BLaER1 treated with 17β-estradiol and CSF1 and Interleukin-3, amounts not matched to agents 10 nM and 100 nM (cell line): ENCODE data around the gene PLPP1.

Experiments used
- H3K27ac ChIP-seq, 11 experiments: shearing (Covaris generic); formaldehyde crosslinking; 2 replicates each; pipeline ENCODE4 v1.8.1; 2022
- H3K27me3 ChIP-seq, 11 experiments: shearing (Covaris generic); formaldehyde crosslinking; 2 replicates each; pipeline ENCODE4 v1.8.1; 2022
- H3K36me3 ChIP-seq, 11 experiments: shearing (Covaris generic); formaldehyde crosslinking; 2 replicates each; pipeline ENCODE4 v1.8.1; 2022
- H3K4me1 ChIP-seq, 10 experiments: shearing (Covaris generic); formaldehyde crosslinking; 2 replicates each; pipeline ENCODE4 v1.8.1; 2022
- H3K4me2 ChIP-seq, 11 experiments: shearing (Covaris generic); formaldehyde crosslinking; 2 replicates each; pipeline ENCODE4 v1.8.1; 2022
- H3K4me3 ChIP-seq, 10 experiments: shearing (Covaris generic); formaldehyde crosslinking; 2 replicates each; pipeline ENCODE4 v1.8.1; 2022
- H3K9ac ChIP-seq, 11 experiments: shearing (Covaris generic); formaldehyde crosslinking; 2 replicates each; pipeline ENCODE4 v1.8.1; 2022
- H3K9me3 ChIP-seq, 11 experiments: shearing (Covaris generic); formaldehyde crosslinking; replicated peaks in 1 of 11; 2 replicates each; pipeline ENCODE4 v1.8.1; 2022
- H4K20me1 ChIP-seq, 11 experiments: shearing (Covaris generic); formaldehyde crosslinking; 2 replicates each; pipeline ENCODE4 v1.8.1; 2022
- Cebpa-rat ChIP-seq, 11 experiments: shearing (Covaris generic); IDR thresholded peaks; 2 replicates each; pipeline ENCODE4 v1.8.1; 2022

The PLPP1 gene

DNA sequence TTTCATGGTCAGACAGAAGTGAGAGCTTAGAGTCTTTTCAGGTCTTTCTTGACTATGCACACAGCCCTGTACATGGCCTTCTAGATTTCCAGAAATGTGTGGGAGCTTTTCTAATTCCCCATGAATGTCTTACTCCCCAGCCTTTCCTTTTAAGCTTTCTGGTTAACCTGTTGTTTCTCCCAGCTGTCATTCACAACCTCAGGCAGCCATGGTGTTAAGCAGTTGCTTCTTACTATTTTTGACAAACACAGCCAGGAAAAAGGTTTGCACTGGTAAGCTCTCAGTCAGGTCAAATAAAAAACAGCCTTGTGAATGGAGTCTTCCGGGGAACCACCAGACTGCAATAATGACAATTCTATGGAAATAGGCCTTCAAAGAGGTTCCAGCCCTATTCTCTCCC lies 142.1 kb downstream of the PLPP1 start:
- no peak overlapping the region for H3K9ac ChIP-seq
- H3K36me3 ChIP-seq, result peaks cover 85 to 100% (median 94%) of the 10 kb centered on the region in 11 experiments
- no peaks in the 10 kb centered on the region; a peak in 1 of 22 replicates for H4K20me1 ChIP-seq
- no peak overlapping the region for H3K4me3 ChIP-seq
- peaks cover 28 to 38% (median 31%) of the 10 kb centered on the region in 11 experiments for H3K9me3 ChIP-seq
- no peak overlapping the region for H3K27ac ChIP-seq
- H3K27me3 ChIP-seq, result no peaks in the 10 kb centered on the region
- no peak for TF ChIP-seq Cebpa-rat (IDR thresholded peaks at IDR 0.05)
- no peak overlapping the region for H3K4me2 ChIP-seq
- no peaks in the 10 kb centered on the region for H3K4me1 ChIP-seq

GRCh38 chr5:55391707-55392106 lies 143.1 kb downstream of the PLPP1 start:
- Histone ChIP-seq H3K27ac (no peak overlapping the region), H3K4me1 (no peaks in the 10 kb centered on the region), H3K9ac (no peak overlapping the region), H3K27me3 (no peaks in the 10 kb centered on the region), H3K4me3 (no peak overlapping the region), H3K9me3 (peaks cover 28 to 38% (median 31%) of the 10 kb centered on the region in 11 experiments), H4K20me1 (no peaks in the 10 kb centered on the region; a peak in 1 of 22 replicates), H3K4me2 (no peak overlapping the region), H3K36me3 (peaks cover 78 to 100% (median 95%) of the 10 kb centered on the region in 11 experiments)
- TF ChIP-seq Cebpa-rat (IDR thresholded peaks at IDR 0.05), result no peak

GRCh38 chr5:55387865-55388264 lies 146.9 kb downstream of the PLPP1 start:
- peaks cover 38 to 46% (median 41%) of the 10 kb centered on the region in 11 experiments for H3K9me3 ChIP-seq
- no peak overlapping the region for H3K9ac ChIP-seq
- H4K20me1 ChIP-seq, result peaks cover 0 to 15% (median 0%) of the 10 kb centered on the region in 11 experiments; a peak in 3 of 22 replicates
- no peak overlapping the region for H3K4me2 ChIP-seq
- peaks cover 88 to 100% (median 95%) of the 10 kb centered on the region in 11 experiments for H3K36me3 ChIP-seq
- H3K27ac ChIP-seq, result no peak overlapping the region
- no peaks in the 10 kb centered on the region for H3K27me3 ChIP-seq
- no peaks in the 10 kb centered on the region for H3K4me1 ChIP-seq
- no peak overlapping the region for H3K4me3 ChIP-seq
- TF ChIP-seq Cebpa-rat (IDR thresholded peaks at IDR 0.05), result no peak

GRCh38 chr5:55386356-55386755 lies 148.4 kb downstream of the PLPP1 start:
- Histone ChIP-seq H3K9ac (no peak overlapping the region), H4K20me1 (peaks cover 0 to 15% (median 0%) of the 10 kb centered on the region in 11 experiments; a peak in 3 of 22 replicates), H3K9me3 (peaks cover 31 to 45% (median 38%) of the 10 kb centered on the region in 11 experiments), H3K4me2 (no peak overlapping the region), H3K4me3 (no peak overlapping the region), H3K4me1 (no peaks in the 10 kb centered on the region), H3K27me3 (no peaks in the 10 kb centered on the region), H3K27ac (no peak overlapping the region), H3K36me3 (peaks cover 88 to 100% (median 95%) of the 10 kb centered on the region in 11 experiments)
- TF ChIP-seq Cebpa-rat (IDR thresholded peaks at IDR 0.05), result no peak

DNA sequence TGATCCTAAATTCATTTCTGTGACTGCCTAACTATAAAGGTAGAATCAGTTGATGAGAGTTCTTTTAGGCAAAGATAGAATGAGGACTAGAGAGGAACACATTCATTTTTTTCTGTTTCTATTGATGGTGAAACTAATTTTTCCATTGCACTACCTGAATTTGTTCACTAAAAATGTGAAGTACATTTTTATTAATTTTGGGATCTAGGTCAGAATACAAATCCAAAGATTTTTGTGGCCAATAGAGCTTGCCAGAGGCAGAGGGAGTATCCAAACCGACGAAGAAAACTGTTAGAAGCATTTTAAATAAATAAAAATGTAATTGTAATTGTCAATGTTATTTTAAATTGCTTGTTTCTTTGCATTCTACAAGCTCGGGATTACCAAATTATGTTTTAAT lies 148.9 kb downstream of the PLPP1 start:
- no peak overlapping the region for H3K4me3 ChIP-seq
- H3K27ac ChIP-seq, result no peak overlapping the region
- no peaks in the 10 kb centered on the region for H3K27me3 ChIP-seq
- H3K4me2 ChIP-seq, result no peak overlapping the region
- no peak overlapping the region for H3K9ac ChIP-seq
- H3K9me3 ChIP-seq, result peaks cover 26 to 42% (median 33%) of the 10 kb centered on the region in 11 experiments
- H4K20me1 ChIP-seq, result peaks cover 0 to 15% (median 0%) of the 10 kb centered on the region in 11 experiments; a peak in 3 of 22 replicates
- H3K4me1 ChIP-seq, result no peaks in the 10 kb centered on the region
- peaks cover 86 to 100% (median 93%) of the 10 kb centered on the region in 11 experiments for H3K36me3 ChIP-seq
- no peak for TF ChIP-seq Cebpa-rat (IDR thresholded peaks at IDR 0.05)

- TF ChIP-seq Cebpa-rat (IDR thresholded peaks at IDR 0.05), result no peak
- no peak overlapping the region for H3K4me2 ChIP-seq
- peaks cover 0 to 15% (median 0%) of the 10 kb centered on the region in 11 experiments; a peak in 3 of 22 replicates for H4K20me1 ChIP-seq
- peaks cover 86 to 100% (median 93%) of the 10 kb centered on the region in 11 experiments for H3K36me3 ChIP-seq
- no peak overlapping the region for H3K9ac ChIP-seq
- no peak overlapping the region for H3K27ac ChIP-seq
- H3K4me1 ChIP-seq, result no peaks in the 10 kb centered on the region
- no peak overlapping the region for H3K4me3 ChIP-seq
- H3K27me3 ChIP-seq, result no peaks in the 10 kb centered on the region
- H3K9me3 ChIP-seq, result peaks cover 20 to 36% (median 30%) of the 10 kb centered on the region in 11 experiments
Observed at GRCh38 chr5:55385227-55385626, 149.5 kb downstream of the PLPP1 start.

- Histone ChIP-seq H3K4me2 (no peak overlapping the region), H3K4me3 (no peak overlapping the region), H3K36me3 (peaks cover 86 to 100% (median 93%) of the 10 kb centered on the region in 11 experiments), H3K27ac (no peak overlapping the region), H3K9me3 (peaks cover 17 to 31% (median 24%) of the 10 kb centered on the region in 11 experiments), H3K4me1 (no peaks in the 10 kb centered on the region), H4K20me1 (peaks cover 0 to 15% (median 0%) of the 10 kb centered on the region in 11 experiments; a peak in 3 of 22 replicates), H3K27me3 (no peaks in the 10 kb centered on the region), H3K9ac (no peak overlapping the region)
- TF ChIP-seq Cebpa-rat (IDR thresholded peaks at IDR 0.05), result no peak
Observed at GRCh38 chr5:55384072-55384471, 150.7 kb downstream of the PLPP1 start.

DNA sequence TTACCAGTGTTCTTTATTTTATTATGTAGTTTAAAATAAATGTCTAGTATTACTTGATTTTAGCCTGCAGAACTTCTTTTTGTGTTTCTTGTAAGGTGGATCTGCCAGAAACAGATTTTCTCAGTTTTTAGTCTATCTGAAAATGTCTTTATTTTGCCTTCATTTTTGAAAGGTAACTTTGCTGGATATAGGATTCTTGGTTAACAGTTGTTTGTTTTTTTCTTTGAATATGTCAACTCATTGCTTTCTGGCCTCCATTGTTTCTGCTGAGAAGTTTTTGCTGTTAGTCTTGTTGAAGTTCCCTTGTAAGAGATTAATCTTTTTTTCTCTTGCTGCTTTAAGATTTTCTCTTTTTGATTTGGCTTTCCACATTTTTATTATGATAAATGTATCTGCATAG lies 151.5 kb downstream of the PLPP1 start:
- H3K9me3 ChIP-seq, result peaks cover 17 to 31% (median 24%) of the 10 kb centered on the region in 11 experiments
- no peak for TF ChIP-seq Cebpa-rat (IDR thresholded peaks at IDR 0.05)
- no peak overlapping the region for H3K27ac ChIP-seq
- H4K20me1 ChIP-seq, result peaks cover 0 to 15% (median 0%) of the 10 kb centered on the region in 11 experiments; a peak in 3 of 22 replicates
- no peak overlapping the region for H3K9ac ChIP-seq
- no peak overlapping the region for H3K4me2 ChIP-seq
- H3K4me3 ChIP-seq, result no peak overlapping the region
- H3K27me3 ChIP-seq, result no peaks in the 10 kb centered on the region
- H3K4me1 ChIP-seq, result no peaks in the 10 kb centered on the region
- peaks cover 85 to 100% (median 93%) of the 10 kb centered on the region in 11 experiments for H3K36me3 ChIP-seq

DNA sequence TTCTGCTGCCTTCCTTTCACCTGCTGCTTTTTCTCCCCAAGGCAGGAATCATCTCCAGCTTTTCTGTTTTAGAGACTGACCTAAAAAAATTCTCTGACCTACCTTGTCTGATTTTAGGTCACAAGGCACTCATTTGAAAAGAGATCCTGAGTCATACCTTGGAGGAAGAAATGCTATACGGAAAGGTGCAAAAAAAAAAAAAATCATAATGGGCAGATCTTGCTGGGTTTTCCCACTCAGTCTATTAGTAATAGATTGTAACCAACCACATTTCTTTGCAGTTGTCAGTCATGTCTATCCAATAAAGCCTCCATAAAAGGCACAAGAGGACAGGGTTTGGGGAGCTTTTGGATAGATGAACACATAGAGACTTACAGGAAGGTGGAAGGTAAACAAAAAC lies 157.0 kb downstream of the PLPP1 start:
- peaks cover 21 to 41% (median 35%) of the 10 kb centered on the region in 11 experiments for H3K9me3 ChIP-seq
- no peaks in the 10 kb centered on the region for H4K20me1 ChIP-seq
- H3K36me3 ChIP-seq, result peaks cover 83 to 100% (median 94%) of the 10 kb centered on the region in 11 experiments
- no peak for TF ChIP-seq Cebpa-rat (IDR thresholded peaks at IDR 0.05)
- H3K9ac ChIP-seq, result no peak overlapping the region
- H3K27ac ChIP-seq, result no peak overlapping the region
- H3K27me3 ChIP-seq, result no peaks in the 10 kb centered on the region
- H3K4me1 ChIP-seq, result no peaks in the 10 kb centered on the region
- H3K4me2 ChIP-seq, result no peak overlapping the region
- no peak overlapping the region for H3K4me3 ChIP-seq
